ENCODE results near the gene GALNT17. TPM values are rescaled to one million over a fixed set of nuclear protein-coding genes. Genes with fewer than 3 reads are reported as not detected.

The GALNT17 gene
- total and polyA plus RNA-seq, 11 donors: 16.9 to 116 (median 73.1) TPM

DNA sequence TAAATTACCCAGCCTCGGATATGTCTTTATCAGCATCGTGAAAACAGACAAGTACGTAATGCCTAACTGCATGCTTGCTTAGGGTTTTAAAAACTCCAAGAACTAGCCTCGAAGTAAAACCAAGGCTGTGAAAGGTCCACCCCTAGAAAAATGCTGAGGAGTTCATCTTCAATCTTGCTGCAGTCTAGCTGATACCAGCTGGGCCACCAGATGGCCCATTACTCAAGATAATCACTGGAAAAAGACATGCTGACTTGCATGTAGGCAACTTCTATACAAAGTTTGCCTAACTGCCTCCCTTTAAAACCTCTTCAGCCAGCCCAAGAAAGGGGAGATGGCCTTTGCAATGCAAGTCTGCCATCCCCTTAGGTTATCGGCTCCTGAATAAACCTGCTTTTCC is 614.1 kb downstream of the GALNT17 start:
- H3K9me3 ChIP-seq: peaks cover 0 to 13% (median 0%) of the 10 kb centered on the region in 12 donors
- H3K4me3 ChIP-seq: no peak overlapping the region
- peaks cover 0 to 10% (median 0%) of the 10 kb centered on the region in 9 donors for H3K27me3 ChIP-seq
- ATAC-seq: no peak
- no peaks in the 10 kb centered on the region for H3K36me3 ChIP-seq
- H3K4me1 ChIP-seq: no peaks in the 10 kb centered on the region
- 77 to 85% (median 80%) methylated on average over 5 of the region's 5 CpGs for WGBS, 4 donors
- intact Hi-C loops (cut with DNase I): no loop called here
- TF ChIP-seq, protein P1, sequence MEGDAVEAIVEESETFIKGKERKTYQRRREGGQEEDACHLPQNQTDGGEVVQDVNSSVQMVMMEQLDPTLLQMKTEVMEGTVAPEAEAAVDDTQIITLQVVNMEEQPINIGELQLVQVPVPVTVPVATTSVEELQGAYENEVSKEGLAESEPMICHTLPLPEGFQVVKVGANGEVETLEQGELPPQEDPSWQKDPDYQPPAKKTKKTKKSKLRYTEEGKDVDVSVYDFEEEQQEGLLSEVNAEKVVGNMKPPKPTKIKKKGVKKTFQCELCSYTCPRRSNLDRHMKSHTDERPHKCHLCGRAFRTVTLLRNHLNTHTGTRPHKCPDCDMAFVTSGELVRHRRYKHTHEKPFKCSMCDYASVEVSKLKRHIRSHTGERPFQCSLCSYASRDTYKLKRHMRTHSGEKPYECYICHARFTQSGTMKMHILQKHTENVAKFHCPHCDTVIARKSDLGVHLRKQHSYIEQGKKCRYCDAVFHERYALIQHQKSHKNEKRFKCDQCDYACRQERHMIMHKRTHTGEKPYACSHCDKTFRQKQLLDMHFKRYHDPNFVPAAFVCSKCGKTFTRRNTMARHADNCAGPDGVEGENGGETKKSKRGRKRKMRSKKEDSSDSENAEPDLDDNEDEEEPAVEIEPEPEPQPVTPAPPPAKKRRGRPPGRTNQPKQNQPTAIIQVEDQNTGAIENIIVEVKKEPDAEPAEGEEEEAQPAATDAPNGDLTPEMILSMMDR (IDR thresholded peaks at IDR 0.05): no peak
- TF ChIP-seq POLR2A (IDR thresholded peaks at IDR 0.05): no peak
- H3K27ac ChIP-seq: no peak overlapping the region
- no peak for DNase-seq

DNA sequence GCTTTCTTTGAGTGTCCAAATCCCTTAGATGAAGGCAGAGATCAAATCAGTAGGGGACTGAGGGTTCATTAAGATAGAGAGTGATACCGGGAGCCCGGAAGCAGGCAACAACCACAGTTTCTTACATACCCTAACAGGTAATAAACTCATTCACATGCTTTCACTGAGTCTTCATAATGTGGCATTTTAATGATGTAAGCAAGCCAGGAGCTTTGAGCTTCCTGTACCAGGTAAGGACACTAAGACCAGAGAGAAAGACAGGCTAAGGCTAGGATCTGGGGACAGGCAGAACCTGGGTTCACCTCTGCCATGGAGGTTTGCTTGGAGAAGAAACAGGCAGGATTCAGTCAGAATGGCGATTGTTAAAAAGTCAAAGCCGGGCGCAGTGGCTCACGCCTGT is 618.3 kb downstream of the GALNT17 start:
- intact Hi-C loops (cut with DNase I): loop anchor here in 8 of 10 donors (5.0 to 10.0 kb wide), 5 partner anchors 742 to 1035 kb away; no protein-coding TSS in a partner anchor
- TF ChIP-seq POLR2A (IDR thresholded peaks at IDR 0.05): no peak
- TF ChIP-seq, protein P1 (IDR thresholded peaks at IDR 0.05): no peak
- Histone ChIP-seq H3K27me3 (peaks cover 3 to 40% (median 12%) of the 10 kb centered on the region in 9 donors), H3K27ac (no peak overlapping the region), H3K4me3 (no peak overlapping the region), H3K4me1 (peaks cover 0 to 6% (median 0%) of the 10 kb centered on the region in 12 donors), H3K36me3 (no peaks in the 10 kb centered on the region), H3K9me3 (peaks cover 0 to 13% (median 0%) of the 10 kb centered on the region in 12 donors)
- ATAC-seq (no peak), DNase-seq (no peak)
- 89 to 92% (median 92%) methylated on average over 6 of the region's 6 CpGs for WGBS, 4 donors

DNA sequence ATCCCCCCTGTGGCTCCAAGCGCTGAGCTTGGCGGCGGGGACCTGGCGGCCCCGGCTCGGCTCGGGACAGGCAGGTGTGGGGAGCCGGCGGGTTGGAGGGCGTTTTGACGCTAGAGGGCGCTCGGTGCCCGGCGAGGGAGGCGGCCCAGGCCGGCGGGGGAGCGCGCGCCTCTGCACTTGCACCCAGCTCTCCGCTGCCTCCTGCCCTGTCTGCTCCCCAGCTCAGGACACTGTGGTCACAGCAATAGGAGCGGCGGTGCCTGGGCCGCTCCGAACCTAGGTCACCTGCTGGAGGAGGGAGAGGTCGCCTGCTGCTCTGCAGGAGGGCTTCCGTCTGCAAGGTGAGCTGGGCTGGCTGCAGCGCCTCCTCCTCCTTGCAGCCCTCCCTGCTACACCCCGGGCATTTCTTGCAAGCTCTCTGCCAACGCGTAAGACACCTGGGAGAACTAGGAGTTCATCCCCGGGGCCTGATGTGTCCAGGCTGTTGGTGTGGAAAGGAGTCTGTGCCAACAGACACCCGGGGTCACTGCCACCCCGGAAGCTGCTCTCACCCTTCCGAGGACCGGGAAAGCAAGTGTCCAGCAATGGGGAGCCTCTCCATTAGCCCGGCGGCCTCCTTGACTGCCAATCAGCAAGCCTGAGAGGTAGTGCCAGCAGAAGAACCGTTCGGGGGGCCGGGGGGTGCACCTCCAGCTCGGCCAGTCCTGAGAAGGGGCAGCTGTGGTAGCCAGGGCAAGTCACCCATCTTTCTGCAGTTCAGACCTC is 620.4 kb downstream of the GALNT17 start:
- H3K36me3 ChIP-seq: no peaks in the 10 kb centered on the region
- DNase-seq: peak in 3 of 5 donors; percentile 30 to 78 (median 31)
- WGBS, 4 donors: 13 to 33% (median 21%) methylated on average over 17 to 43 of the region's 43 CpGs
- peak in 3 of 4 donors; percentile 81 to 90 (median 89) for ATAC-seq
- peaks cover 3 to 40% (median 12%) of the 10 kb centered on the region in 9 donors for H3K27me3 ChIP-seq
- H3K4me1 ChIP-seq: peaks cover 0 to 6% (median 0%) of the 10 kb centered on the region in 12 donors
- no peak overlapping the region for H3K4me3 ChIP-seq
- no peak overlapping the region for H3K27ac ChIP-seq
- H3K9me3 ChIP-seq: peaks cover 0 to 16% (median under 1%) of the 10 kb centered on the region in 12 donors
- intact Hi-C loops (cut with DNase I): loop anchor here in 8 of 10 donors (2.0 to 10.0 kb wide), 6 partner anchors 740 to 1032 kb away; no protein-coding TSS in a partner anchor
- TF ChIP-seq, protein P1 (IDR thresholded peaks at IDR 0.05): peak; percentile 43 to 71 (median 56)
- no peak for TF ChIP-seq POLR2A (IDR thresholded peaks at IDR 0.05)

DNA sequence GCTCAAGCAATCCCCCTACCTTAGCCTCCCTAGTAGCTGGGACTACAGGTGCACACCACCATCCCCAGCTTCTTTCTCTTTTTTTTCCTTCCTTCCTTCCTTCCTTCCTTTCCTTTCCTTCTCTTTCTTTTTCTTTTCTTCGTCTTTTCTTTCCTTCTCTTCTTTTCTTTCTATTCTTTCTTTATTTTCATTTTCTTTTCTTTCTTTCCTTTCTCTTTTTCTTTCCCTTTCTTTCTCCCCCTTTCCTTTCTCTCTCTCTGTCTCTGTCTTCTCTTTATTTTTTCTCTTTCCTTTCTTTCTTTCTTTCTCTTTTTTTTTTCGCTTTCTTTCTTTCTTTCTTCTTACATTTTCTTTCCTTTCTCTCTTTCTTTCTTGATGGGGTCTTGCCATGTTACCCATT is 621.3 kb downstream of the GALNT17 start:
- H3K4me3 ChIP-seq: no peak overlapping the region
- 88 to 92% (median 90%) methylated on average over 2 of the region's 2 CpGs for WGBS, 4 donors
- no peak for ATAC-seq
- no peak overlapping the region for H3K27ac ChIP-seq
- peaks cover 0 to 6% (median 0%) of the 10 kb centered on the region in 12 donors for H3K4me1 ChIP-seq
- peaks cover 3 to 40% (median 12%) of the 10 kb centered on the region in 9 donors for H3K27me3 ChIP-seq
- DNase-seq: no peak
- H3K9me3 ChIP-seq: peaks cover 0 to 24% (median 4%) of the 10 kb centered on the region in 12 donors
- no peaks in the 10 kb centered on the region for H3K36me3 ChIP-seq
- intact Hi-C loops (cut with DNase I): loop anchor here in 8 of 10 donors (2.0 to 10.0 kb wide), 6 partner anchors 739 to 1032 kb away; no protein-coding TSS in a partner anchor
- TF ChIP-seq POLR2A (IDR thresholded peaks at IDR 0.05): no peak
- TF ChIP-seq, protein P1 (IDR thresholded peaks at IDR 0.05): no peak

Measured in heart left ventricle (tissue), 16 donors.